Measurements from ENCODE around the gene RER1. TPM values are rescaled to one million over a fixed set of nuclear protein-coding genes. Genes with fewer than 3 reads are reported as not detected.

RER1 gene
- total RNA-seq, 1 experiment from 2014 or later: 141 TPM

GRCh38 chr1:2358651-2359640 lies 32.7 kb upstream of the RER1 start:
- no peaks in the 10 kb centered on the region for H3K4me1 Mint-ChIP-seq (ENCODE audit: low read depth, unreplicated experiment)
- TF ChIP-seq CTCF (IDR thresholded peaks at IDR 0.05; ENCODE audit: insufficient read depth in 1 of 2, low read depth in 1 of 2, low read length in 1 of 2, severe bottlenecking in 1 of 2, unreplicated experiment in 1 of 2): no peak
- CTCF ChIA-PET: no interaction called here
- no peaks in the 10 kb centered on the region for H3K4me1 ChIP-seq
- no TSS peak for BruUV-seq (replicated peaks)
- H3K9me3 Mint-ChIP-seq (ENCODE audit: unreplicated experiment): peaks cover 16% of the 10 kb centered on the region
- no peaks in the 10 kb centered on the region for H3K27me3 Mint-ChIP-seq (ENCODE audit: insufficient read depth, unreplicated experiment)
- no peak for DNase-seq
- intact Hi-C loops (cut with micrococcal nuclease; ENCODE audit: unreplicated experiment): no loop called here
- H3K36me3 Mint-ChIP-seq (ENCODE audit: insufficient read depth, unreplicated experiment): no peaks in the 10 kb centered on the region
- POLR2A ChIA-PET: no interaction called here
- H3K27ac Mint-ChIP-seq (ENCODE audit: unreplicated experiment): no peak overlapping the region
- H3K36me3 ChIP-seq (ENCODE audit: control insufficient read depth, insufficient read depth, low read length): no peaks in the 10 kb centered on the region
- H3K4me3 ChIP-seq (ENCODE audit: low read depth, low read length): no peak overlapping the region
- H3K4me3 Mint-ChIP-seq (ENCODE audit: unreplicated experiment): no peak overlapping the region
- no peaks in the 10 kb centered on the region for H3K27me3 ChIP-seq (replicated peaks; ENCODE audit: control insufficient read depth, insufficient read depth, low read length)
- no peaks in the 10 kb centered on the region for H3K9me3 ChIP-seq

- Histone ChIP-seq H3K36me3 (ENCODE audit: control insufficient read depth, insufficient read depth, low read length) (no peaks in the 10 kb centered on the region), H3K9me3 (no peaks in the 10 kb centered on the region), H3K27me3 (replicated peaks; ENCODE audit: control insufficient read depth, insufficient read depth, low read length) (no peaks in the 10 kb centered on the region), H3K4me1 (no peaks in the 10 kb centered on the region), H3K4me3 (ENCODE audit: low read depth, low read length) (no peak overlapping the region)
- H3K4me3 Mint-ChIP-seq (ENCODE audit: unreplicated experiment): no peak overlapping the region
- no peaks in the 10 kb centered on the region for H3K27me3 Mint-ChIP-seq (ENCODE audit: insufficient read depth, unreplicated experiment)
- H3K27ac Mint-ChIP-seq (ENCODE audit: unreplicated experiment): no peak overlapping the region
- ChIA-PET POLR2A (no interaction called here), CTCF (no interaction called here)
- no peak for TF ChIP-seq CTCF (IDR thresholded peaks at IDR 0.05; ENCODE audit: insufficient read depth in 1 of 2, low read depth in 1 of 2, low read length in 1 of 2, severe bottlenecking in 1 of 2, unreplicated experiment in 1 of 2)
- DNase-seq: no peak
- BruUV-seq (replicated peaks): no TSS peak
- H3K4me1 Mint-ChIP-seq (ENCODE audit: low read depth, unreplicated experiment): no peaks in the 10 kb centered on the region
- intact Hi-C loops (cut with micrococcal nuclease; ENCODE audit: unreplicated experiment): no loop called here
- peaks cover 20% of the 10 kb centered on the region for H3K9me3 Mint-ChIP-seq (ENCODE audit: unreplicated experiment)
- no peaks in the 10 kb centered on the region for H3K36me3 Mint-ChIP-seq (ENCODE audit: insufficient read depth, unreplicated experiment)
Measured at GRCh38 chr1:2360588-2361364, 30.9 kb upstream of the RER1 start.

GRCh38 chr1:2363847-2364513 lies 27.7 kb upstream of the RER1 start:
- no TSS peak for BruUV-seq (replicated peaks)
- no peak overlapping the region for H3K4me3 ChIP-seq (ENCODE audit: low read depth, low read length)
- Mint-ChIP-seq H3K4me1 (ENCODE audit: low read depth, unreplicated experiment) (no peaks in the 10 kb centered on the region), H3K9me3 (ENCODE audit: unreplicated experiment) (peaks cover 20% of the 10 kb centered on the region), H3K4me3 (ENCODE audit: unreplicated experiment) (no peak overlapping the region), H3K36me3 (ENCODE audit: insufficient read depth, unreplicated experiment) (no peaks in the 10 kb centered on the region), H3K27me3 (ENCODE audit: insufficient read depth, unreplicated experiment) (no peaks in the 10 kb centered on the region), H3K27ac (ENCODE audit: unreplicated experiment) (no peak overlapping the region)
- no peak for DNase-seq
- no peaks in the 10 kb centered on the region for H3K9me3 ChIP-seq
- CTCF ChIA-PET: no interaction called here
- intact Hi-C loops (cut with micrococcal nuclease; ENCODE audit: unreplicated experiment): no loop called here
- H3K27me3 ChIP-seq (replicated peaks; ENCODE audit: control insufficient read depth, insufficient read depth, low read length): no peaks in the 10 kb centered on the region
- H3K4me1 ChIP-seq: no peaks in the 10 kb centered on the region
- H3K36me3 ChIP-seq (ENCODE audit: control insufficient read depth, insufficient read depth, low read length): no peaks in the 10 kb centered on the region
- TF ChIP-seq CTCF (IDR thresholded peaks at IDR 0.05; ENCODE audit: insufficient read depth in 1 of 2, low read depth in 1 of 2, low read length in 1 of 2, severe bottlenecking in 1 of 2, unreplicated experiment in 1 of 2): no peak
- POLR2A ChIA-PET: no interaction called here

Data from Caco-2 (cell line).